Nephron (organoid): ENCODE measurements around the gene ERMP1.

Experiments
- H3K27ac Mint-ChIP-seq, 3 experiments: 2 replicates each; pipeline ENCODE4 v1.8.0; 2020; ENCODE audit warnings: mixed read lengths in 3 of 3, mild to moderate bottlenecking in 2 of 3, moderate library complexity in 1 of 3
- H3K27me3 Mint-ChIP-seq: 2 replicates; pipeline ENCODE4 v1.8.0; 2021; ENCODE audit warnings: low read depth, mild to moderate bottlenecking, moderate library complexity, mixed read lengths
- H3K36me3 Mint-ChIP-seq: 2 replicates; pipeline ENCODE4 v1.8.0; 2020; ENCODE audit warnings: low read depth, mixed read lengths
- H3K4me1 Mint-ChIP-seq: 2 replicates; pipeline ENCODE4 v1.8.0; 2020; ENCODE audit warnings: mixed read lengths
- H3K4me3 Mint-ChIP-seq, 3 experiments: 2 replicates each; pipeline ENCODE4 v1.8.0; 2020; ENCODE audit warnings: mild to moderate bottlenecking in 3 of 3, mixed read lengths in 3 of 3, moderate library complexity in 2 of 3
- H3K9me3 Mint-ChIP-seq: 2 replicates; pipeline ENCODE4 v1.8.0; 2020; ENCODE audit warnings: mixed read lengths
- TF ChIP-seq, protein P1 (sequence below), 3 experiments: fragments of 200-600 bp; sonication (generic); IDR thresholded peaks; one replicate each; pipeline ENCODE4 v1.5.0; 2021; ENCODE audit warnings: antibody characterized with exemption in 3 of 3; ENCODE audit not compliant: unreplicated experiment in 3 of 3

The ERMP1 gene

DNA sequence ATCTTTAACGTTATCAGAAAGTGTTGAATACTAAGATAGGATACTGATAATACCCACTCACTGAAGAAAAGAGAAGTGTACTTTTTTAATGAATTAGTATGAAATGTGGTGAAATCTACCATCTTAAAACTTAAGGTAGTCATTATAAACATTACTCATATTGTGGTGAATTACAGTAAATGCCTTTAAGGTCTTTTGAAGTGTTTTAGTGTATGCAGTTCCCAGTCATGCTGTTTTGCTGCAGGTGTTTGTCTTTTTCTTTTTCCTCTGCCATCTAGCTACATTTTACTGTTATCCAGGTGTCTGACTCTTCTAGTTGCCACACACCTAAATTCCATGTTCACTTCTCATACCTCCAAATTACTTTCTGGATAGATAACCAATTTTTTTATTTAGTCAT lies 72.6 kb downstream of the ERMP1 start:
- Mint-ChIP-seq H3K27ac (no peak overlapping the region), H3K4me3 (no peak overlapping the region), H3K9me3 (no peaks in the 10 kb centered on the region), H3K36me3 (peaks cover 71% of the 10 kb centered on the region), H3K27me3 (no peaks in the 10 kb centered on the region), H3K4me1 (peaks cover 5% of the 10 kb centered on the region)
- TF ChIP-seq, protein P1, sequence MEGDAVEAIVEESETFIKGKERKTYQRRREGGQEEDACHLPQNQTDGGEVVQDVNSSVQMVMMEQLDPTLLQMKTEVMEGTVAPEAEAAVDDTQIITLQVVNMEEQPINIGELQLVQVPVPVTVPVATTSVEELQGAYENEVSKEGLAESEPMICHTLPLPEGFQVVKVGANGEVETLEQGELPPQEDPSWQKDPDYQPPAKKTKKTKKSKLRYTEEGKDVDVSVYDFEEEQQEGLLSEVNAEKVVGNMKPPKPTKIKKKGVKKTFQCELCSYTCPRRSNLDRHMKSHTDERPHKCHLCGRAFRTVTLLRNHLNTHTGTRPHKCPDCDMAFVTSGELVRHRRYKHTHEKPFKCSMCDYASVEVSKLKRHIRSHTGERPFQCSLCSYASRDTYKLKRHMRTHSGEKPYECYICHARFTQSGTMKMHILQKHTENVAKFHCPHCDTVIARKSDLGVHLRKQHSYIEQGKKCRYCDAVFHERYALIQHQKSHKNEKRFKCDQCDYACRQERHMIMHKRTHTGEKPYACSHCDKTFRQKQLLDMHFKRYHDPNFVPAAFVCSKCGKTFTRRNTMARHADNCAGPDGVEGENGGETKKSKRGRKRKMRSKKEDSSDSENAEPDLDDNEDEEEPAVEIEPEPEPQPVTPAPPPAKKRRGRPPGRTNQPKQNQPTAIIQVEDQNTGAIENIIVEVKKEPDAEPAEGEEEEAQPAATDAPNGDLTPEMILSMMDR (IDR thresholded peaks at IDR 0.05; ENCODE audit: unreplicated experiment in 3 of 3), result no peak

DNA sequence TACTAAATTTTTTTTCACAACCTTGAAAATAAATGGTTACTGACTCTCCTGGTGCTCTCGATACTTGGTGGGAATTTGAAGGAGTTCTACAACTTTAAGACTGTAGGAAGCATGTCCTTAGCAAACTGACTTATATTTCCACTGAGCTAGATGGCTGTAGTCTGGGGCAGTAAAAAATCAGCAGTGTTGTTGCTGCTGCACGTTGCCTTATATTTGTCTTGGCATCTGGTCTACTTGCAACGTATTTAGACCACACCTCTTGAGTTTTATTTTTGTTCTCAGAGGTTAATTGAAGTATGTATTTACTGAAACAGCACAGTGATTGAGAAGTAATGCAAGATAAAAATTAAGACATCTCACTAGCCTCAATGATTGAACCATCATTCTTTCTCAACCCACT lies 76.3 kb downstream of the ERMP1 start:
- H3K27ac Mint-ChIP-seq, result no peak overlapping the region
- no peaks in the 10 kb centered on the region for H3K9me3 Mint-ChIP-seq
- no peaks in the 10 kb centered on the region for H3K27me3 Mint-ChIP-seq
- H3K4me1 Mint-ChIP-seq, result no peaks in the 10 kb centered on the region
- H3K36me3 Mint-ChIP-seq, result peaks cover 52% of the 10 kb centered on the region
- no peak overlapping the region for H3K4me3 Mint-ChIP-seq
- TF ChIP-seq, protein P1 (IDR thresholded peaks at IDR 0.05; ENCODE audit: unreplicated experiment in 3 of 3), result no peak

DNA sequence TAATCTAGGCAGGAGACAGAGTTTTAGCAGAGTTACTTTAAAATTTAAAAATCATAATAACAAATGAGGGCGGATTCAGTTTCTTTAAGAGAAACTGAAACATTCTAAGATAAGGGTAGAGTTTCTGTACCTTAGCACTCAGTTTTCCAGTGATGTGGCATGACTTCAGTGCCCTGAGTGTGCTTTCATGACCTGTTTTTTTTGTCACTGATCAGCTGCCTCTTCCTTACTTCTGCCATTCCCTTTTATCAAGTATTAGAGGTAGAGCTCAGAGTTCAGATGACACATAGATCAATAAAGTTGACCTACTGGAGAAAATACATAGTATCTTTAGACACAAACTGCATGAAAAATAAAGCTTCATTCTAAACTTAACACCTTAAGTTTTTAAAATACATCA lies 82.3 kb downstream of the ERMP1 start:
- TF ChIP-seq, protein P1 (IDR thresholded peaks at IDR 0.05; ENCODE audit: unreplicated experiment in 3 of 3), result no peak
- peaks cover 50% of the 10 kb centered on the region for H3K36me3 Mint-ChIP-seq
- H3K4me3 Mint-ChIP-seq, result no peak overlapping the region
- H3K9me3 Mint-ChIP-seq, result no peaks in the 10 kb centered on the region
- no peaks in the 10 kb centered on the region for H3K4me1 Mint-ChIP-seq
- H3K27me3 Mint-ChIP-seq, result no peaks in the 10 kb centered on the region
- no peak overlapping the region for H3K27ac Mint-ChIP-seq

DNA sequence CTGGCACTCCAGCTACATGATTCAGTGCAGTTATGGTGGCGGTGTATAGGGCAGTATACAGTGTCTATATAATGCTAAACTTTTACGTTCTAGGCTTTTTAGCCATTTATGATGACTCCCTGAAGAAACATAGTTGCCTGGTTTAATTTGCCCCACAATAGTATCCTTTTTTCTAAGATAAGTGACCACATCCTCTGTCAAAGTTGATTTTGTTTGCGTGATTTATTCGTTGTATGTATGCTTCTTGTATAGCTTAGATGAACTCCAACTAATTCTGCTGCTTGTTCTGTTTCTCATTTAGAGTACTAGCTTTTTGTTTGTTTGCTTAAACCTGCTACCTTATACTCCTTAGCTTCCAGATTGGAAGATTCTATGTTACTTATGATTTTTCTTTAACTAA lies 83.6 kb downstream of the ERMP1 start:
- Mint-ChIP-seq H3K27ac (no peak overlapping the region), H3K4me1 (no peaks in the 10 kb centered on the region), H3K4me3 (no peak overlapping the region), H3K27me3 (no peaks in the 10 kb centered on the region), H3K9me3 (no peaks in the 10 kb centered on the region), H3K36me3 (peaks cover 60% of the 10 kb centered on the region)
- TF ChIP-seq, protein P1 (IDR thresholded peaks at IDR 0.05; ENCODE audit: unreplicated experiment in 3 of 3), result no peak

DNA sequence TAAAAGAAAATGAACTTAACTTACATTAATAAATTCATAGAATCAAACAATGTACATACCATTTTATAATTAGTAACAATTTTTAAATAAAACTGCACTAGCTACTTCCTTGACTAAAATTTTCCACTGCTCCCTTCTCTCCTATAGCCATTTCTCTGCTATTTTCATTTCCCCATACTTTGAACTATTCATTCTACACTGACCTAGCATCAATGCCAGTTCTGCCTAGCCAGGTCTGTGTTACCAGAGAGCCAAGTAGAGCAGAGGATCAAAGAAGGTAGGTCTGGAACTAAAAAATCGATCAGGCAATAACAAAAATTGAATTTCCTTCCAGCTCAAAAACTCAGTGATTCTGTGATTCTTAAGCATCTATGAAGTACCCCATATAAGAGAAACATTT lies 84.5 kb downstream of the ERMP1 start:
- Mint-ChIP-seq H3K27ac (no peak overlapping the region), H3K4me1 (no peaks in the 10 kb centered on the region), H3K4me3 (no peak overlapping the region), H3K36me3 (peaks cover 61% of the 10 kb centered on the region), H3K9me3 (no peaks in the 10 kb centered on the region), H3K27me3 (no peaks in the 10 kb centered on the region)
- TF ChIP-seq, protein P1 (IDR thresholded peaks at IDR 0.05; ENCODE audit: unreplicated experiment in 3 of 3), result no peak

DNA sequence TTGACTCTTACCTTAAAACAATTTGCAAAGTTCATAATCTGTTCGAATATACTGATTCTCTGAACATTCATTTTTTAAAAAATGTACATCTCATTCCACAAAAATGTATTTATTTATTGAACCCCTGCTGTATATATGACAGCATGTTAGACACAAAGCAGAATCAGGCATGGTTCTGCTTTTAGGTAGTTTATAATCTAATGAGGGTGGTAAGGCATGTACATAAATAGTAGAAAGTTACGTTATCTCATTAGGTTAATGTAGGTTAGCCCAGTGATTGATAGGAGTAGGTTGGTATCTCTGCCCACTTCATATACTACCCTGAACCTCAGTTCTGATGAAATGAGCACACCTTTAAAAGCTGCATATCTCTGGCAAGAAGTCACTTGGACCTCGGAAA lies 89.8 kb downstream of the ERMP1 start:
- Mint-ChIP-seq H3K9me3 (peaks cover 8% of the 10 kb centered on the region), H3K27me3 (no peaks in the 10 kb centered on the region), H3K4me3 (no peak overlapping the region), H3K4me1 (peaks cover 15% of the 10 kb centered on the region), H3K36me3 (peaks cover 71% of the 10 kb centered on the region), H3K27ac (no peak overlapping the region)
- TF ChIP-seq, protein P1 (IDR thresholded peaks at IDR 0.05; ENCODE audit: unreplicated experiment in 3 of 3), result no peak
